ENCODE data around the gene MYH10.

Gene MYH10

DNA sequence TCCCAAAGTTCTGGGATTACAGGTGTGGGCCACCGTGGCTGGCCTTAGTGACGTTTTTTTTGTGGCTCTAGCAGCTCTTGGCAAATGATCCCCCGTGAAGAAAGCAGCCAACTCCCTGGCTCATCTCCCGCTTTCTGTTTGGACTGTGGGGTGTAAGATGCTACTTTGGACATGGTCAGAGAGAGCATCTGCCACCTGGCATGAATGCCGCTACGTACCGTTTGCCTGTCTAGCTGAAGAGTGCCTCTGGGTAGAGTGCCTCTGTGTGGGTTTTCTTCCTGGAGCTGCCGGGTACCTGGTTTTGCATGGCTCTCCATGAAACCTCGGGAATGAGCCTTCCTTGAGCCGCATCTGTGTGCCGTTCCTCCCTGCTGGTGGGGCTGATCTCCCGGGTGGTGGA is 160.6 kb downstream of the MYH10 start:
- no peak for DNase-seq

DNA sequence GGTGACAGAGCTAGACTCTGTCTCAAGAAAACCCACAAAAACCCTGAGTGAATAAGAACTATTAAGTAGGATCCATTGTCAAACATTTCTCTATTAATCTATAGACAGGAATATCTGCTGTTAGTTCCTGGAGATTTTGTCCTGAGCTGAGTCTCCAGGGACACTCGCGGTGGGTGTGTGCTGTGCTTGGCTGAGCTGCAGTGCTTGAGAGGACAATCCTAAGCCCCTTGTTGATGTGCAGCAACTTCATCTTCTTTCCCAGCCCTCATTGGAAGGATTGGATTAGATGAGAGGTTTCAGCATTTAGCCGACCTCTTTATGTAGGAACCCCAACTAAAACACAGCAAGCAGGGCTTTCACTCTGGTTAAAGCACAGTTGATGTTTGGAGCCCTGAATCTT is 161.5 kb downstream of the MYH10 start:
- DNase-seq, result no peak

DNA sequence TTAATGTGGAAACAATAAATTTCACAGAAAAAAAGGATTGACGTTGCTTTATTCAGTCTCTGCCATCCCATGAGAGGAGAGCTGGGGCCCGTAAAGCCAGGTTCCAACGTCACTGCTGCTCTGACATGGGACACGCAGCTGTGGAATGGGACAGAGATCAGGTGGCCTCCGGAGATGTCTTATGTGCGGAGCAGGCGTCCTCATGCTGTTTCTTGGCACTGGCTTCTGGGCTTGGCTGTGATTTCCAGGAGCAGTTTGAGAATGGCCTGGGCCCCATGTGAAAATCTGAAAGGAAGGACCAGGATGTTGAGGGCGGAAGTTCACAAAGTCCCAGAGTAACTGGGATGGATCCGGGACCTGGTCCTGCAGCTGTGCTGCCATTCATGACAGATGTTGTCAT is 162.4 kb downstream of the MYH10 start:
- no peak for DNase-seq

DNA sequence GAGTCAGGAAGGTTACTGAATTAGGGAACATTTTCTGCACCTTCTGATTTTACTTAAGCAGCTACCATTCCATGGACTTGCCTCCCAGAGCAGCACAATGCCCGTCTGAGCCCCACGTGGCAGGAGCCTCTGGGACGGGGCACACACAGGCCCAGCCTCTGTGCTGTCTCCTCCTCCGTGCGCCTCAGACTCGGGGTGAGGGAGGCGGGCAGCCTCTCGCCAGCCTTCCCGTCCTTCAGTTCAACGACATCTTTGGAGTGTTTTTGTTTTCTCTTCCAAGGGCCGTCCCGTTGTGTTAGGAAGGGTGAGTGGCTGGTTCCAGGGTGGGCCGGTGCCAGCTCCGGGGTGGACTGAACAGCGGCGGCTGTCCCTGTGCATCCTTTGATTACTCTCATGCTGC is 163.0 kb downstream of the MYH10 start:
- DNase-seq, result no peak

DNA sequence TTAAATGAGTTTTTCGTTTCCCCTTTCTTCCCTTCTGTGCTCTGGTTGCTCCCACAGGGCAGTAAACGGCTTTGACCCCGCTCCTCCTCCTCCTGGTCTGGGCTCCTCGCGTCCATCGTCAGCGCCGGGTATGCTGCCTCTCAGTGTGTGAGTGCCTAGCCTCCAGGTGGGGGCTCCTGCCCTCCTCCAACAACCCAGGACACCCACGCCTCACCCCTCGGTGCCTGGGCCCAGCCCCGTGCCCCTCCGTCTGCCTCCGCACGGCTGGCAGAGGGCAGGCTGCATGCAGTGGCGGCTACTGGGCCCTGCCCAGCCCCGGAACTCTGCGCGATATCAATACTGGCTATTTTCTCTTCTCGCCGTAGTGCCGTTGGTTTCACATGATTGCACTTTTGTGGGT is 163.7 kb downstream of the MYH10 start:
- DNase-seq, result no peak

DNA sequence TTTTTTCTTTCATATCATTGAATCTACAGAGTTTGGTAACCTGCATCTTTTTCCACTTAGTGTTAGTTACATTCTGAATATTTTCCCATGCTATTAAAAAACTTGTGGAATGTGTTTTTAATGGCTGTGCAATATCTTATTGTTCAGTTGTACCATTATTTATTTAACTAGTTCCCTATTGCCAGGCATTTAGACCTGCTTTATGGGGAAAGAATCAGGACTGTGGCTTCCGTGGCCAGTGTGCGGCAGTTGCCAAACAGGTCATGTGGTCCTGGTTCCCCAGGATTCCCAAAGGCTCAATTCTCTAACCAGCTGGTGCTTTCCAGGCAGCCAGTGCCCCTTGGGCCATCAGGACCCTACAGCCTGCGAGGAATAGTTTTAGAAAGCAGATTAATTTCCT is 164.1 kb downstream of the MYH10 start:
- DNase-seq, result no peak

DNA sequence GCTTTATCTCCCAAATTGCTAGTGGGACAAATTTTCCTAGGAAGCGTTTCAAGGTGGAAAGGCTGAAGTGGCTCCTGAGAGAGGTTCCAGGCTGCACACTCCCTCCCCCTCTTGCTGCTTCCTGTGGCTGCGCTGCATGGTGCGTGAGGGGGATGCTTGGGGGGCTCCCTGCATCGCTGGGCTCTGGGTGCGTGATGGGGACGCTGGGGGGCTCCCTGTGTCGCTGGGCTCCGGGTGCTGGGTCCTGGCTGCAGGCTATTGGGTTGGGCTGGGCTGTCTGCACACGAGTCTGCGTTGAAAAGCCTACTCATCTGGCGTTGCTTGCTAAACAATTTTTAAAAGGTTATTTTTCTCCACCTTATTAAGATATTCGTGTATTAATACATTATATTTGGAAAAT is 164.8 kb downstream of the MYH10 start:
- DNase-seq, result no peak

DNA sequence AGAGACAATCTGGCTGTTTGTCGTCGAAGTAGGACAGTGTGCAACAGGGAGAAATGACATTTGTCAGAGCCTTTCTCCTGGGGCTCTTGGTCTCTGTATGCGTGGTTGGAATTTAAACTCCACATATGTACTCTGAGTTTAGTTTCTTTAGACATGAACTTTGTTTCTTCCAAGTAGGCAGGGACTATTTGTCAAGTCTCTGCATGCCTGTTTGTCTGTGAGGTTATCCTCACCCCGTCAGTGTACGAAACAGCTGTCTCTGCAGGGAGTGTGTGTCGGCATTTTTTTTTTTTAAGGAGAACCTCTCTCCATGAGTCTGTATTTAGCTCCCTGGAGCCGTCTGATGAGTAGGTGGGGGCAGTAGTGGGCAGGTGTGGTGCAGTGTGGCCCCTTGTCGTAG is 165.2 kb downstream of the MYH10 start:
- no peak for DNase-seq

DNA sequence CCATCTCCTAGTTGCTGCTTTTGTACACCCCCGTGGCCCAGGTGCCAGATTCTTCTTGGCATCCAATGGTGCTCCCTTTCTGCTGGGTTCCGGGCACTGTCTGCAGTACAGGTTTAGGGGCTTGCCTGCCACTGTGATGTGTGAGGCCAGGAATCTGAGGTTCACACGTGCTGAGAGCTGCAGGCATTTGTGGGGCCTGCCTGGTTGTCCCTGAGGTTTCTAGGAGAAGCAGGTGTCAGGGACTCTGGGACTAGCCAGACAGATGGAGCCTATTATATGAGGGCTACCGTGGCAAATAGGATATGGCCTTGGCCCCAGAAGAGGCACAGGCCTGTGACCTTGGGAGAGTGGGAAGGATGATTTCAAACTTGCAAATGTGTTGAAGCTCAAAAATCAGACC is 165.6 kb downstream of the MYH10 start:
- DNase-seq, result no peak

DNA sequence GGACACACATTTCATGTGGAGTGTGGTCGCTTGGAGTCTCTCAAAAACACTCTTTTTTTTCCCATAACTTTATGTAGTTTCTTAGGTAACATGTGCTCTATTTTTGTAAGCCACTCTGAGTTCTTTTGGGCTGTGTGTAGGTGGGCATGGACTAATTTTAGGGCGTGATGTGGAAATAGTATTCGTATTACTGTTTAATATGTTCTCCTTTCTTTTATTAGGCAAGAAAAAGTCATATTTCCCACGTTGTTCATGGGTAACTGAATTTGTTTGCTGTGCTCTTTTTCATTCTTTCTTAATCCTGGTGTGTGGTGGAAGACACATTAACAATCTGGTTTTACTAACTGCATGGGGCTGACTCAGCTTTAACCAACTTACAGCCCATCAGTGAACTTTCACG is 167.4 kb downstream of the MYH10 start:
- DNase-seq, result no peak

DNA sequence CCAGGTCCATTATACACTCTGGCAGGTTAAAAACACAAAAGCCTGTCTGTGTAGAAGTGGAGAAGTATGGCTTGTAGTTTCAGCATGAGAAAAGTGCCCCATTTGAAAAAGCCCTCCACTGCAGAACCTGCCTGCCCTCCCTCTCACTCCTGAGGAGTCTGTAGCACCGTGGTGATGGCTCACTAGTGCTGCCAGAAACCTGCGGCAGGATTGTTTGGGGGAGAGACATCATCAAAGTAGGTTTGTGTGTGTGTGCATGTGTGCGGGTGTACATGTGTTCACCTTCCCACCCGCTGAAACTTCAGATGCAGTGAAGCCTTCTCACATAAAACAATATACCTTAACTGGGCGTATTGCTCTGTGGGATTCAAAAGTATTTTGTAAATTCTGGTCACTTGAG is 168.0 kb downstream of the MYH10 start:
- DNase-seq, result no peak

DNA sequence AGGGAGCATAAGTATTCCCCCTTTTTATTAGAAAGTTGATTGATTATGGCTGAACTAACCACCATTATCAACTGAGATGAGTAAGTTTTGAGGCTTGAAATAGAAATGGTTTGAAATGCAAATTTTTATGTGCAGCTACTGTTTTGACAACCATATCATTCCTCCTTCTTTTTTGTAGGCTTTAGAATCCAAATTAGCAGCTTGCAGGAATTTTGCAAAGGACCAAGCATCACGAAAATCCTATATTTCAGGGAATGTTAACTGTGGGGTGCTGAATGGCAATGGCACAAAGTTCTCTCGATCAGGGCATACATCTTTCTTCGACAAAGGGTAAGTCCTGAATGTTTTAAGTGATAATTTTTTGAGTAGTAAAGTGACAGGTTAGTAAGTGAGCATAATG is 170.7 kb downstream of the MYH10 start:
- DNase-seq, result no peak

DNA sequence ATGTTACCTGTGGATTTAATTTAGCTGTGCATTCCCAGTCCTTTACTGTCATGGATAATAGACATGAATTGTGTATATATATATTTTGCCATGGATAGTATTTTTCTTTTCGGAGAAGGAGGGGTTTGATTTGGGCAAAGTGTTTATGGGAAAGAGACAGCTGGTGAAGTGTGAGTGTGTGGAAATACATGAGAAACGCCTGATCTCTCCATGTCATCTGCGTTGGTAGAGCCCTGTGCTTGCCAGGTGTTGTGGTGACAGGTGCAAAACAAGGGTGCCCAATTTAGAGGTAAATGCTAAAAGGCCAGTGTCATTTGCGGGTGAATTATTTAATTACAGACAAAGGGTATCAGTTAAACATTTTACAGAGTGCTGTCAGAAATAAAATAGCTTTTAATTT is 171.4 kb downstream of the MYH10 start:
- DNase-seq, result no peak

DNA sequence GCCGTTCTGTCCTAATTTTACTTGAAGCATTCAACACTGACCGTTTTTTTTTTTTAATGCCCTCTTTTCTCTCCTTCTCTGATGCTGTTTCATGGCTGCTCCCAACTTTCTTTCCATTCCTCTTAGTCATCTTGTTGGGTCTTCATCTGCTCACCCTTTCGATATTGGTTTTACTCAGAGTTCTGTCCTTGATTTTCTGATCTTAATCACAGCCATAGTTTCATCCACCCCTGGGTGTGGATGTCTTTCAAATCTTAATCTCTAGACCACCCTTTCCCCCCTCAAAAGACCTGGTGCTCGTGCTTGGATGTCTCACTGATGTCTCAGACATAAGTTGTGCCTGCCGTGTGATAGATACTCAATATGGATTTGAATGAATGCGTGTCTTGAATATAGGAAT is 172.4 kb downstream of the MYH10 start:
- no peak for DNase-seq

DNA sequence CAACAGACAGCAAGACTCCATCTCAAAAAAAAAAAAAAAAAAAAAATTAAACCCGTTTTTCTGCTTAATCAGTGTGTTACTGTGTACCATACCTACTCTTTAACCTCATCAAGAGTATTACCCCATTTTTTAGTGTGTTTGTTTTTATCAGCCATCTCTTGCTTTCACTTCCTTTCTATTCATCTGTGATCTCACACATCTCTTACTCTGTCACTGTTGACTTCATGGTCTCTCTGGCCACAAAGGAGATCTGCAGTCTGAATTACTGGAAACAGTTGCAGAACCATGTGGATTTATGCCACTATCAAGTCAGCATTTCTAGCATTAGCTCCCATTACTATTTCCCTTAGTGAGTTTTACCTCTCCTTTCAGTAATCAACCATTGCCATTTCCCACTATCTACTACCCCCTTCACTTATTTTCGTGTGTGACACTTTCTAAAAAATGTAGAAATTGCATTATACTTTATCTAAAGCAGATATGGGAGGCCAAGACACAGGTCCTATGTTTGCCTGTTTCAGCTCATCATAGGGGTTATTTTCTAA is 174.8 kb downstream of the MYH10 start:
- DNase-seq, result no peak

DNA sequence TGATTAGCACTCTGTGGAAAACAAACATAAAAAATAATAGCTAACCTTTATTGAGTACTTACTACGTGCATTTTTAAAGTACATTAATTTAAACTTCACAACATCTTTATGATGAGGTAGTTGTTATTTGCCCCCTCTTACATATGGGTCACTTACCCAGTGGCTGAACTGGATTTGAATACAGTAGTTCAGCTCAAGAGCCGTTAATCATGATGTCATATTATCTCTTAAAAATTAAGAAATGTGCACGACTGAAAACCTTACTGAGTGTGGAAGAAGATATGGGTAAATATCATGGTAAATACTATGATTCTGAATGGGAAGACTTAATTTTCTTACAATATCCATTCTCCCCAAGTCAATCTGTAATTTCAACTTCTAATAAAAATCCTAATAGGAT is 177.2 kb downstream of the MYH10 start:
- no peak for DNase-seq

DNA sequence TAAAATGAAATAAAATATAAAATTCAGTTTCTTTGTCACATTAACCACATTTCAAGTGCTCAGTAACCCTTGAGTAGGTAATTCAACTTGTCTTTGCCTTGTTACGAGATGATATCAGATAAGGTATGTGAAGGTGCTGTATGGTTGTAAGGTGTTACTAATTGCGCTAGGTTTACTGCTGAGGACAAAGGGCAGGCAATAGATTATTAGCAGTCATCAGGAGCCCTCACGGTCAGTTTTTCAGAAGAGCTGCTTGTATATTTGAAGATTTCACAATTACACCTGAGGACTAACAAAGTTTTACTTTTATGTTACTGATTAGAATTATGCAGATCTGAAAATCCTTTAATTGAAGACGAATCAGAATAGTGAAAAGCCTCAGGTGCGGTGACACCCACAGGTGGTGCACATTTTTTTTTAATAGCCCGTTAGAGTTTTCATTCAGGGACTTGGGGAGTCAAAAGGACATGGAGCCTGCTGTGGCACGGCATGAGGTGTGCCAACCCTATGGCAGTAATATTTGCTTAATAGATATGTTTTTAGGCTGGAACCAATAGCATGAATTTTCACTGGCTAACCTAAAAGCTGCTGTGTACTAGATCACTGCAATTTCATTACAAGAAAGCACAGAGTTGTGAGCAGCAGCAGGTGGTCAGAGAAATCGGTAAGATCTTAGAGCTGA is 178.5 kb downstream of the MYH10 start:
- no peak for DNase-seq

DNA sequence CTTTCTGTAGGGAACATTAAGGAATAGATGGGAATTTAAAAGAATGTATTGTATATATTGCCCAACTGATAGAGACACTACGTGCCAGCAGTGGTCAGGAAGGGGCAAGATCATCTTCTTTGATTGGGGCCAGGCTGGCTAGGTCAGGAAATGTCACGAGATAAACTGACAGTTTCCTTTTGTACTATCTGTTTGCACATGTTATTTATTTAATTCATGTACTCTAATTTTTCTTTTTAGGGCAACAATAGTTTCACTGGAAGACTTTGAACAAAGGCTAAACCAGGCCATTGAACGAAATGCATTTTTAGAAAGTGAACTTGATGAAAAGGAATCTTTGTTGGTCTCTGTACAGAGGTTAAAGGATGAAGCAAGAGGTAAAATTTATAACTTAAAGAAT is 182.2 kb downstream of the MYH10 start:
- no peak for DNase-seq

DNA sequence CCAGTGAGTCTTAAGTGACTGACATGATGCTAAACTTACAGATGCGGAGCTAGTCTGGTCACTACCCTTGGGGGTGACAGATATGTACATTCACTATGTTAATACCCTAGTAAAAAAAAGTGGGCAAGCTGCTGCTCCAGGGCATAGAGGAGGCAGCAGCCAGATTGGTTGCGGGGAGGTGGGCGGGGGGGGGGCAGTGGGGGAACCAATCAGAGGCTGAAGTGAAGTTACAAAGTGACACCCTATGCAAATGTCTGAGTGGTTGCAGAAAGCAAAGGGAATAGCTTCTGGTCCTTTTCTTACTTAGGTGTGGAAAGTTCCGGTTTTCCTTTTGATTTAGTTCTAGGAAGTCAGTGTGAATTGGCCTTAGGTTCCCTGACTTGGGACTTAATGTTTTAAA is 182.7 kb downstream of the MYH10 start:
- DNase-seq, result no peak

DNA sequence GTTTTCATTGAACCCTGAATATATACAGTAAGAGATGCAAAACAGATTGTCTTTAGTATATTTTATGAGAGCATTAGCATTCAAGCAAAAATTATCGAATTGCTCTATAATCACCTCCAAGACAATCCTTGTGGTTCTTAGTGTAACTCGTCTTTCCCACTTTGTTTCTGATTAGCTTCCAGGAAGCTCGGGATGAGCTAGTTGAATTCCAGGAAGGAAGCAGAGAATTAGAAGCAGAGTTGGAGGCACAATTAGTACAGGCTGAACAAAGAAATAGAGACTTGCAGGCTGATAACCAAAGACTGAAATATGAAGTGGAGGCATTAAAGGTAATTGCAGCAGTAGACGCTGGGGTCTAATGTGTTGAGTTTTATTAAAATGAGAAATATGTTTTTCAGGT is 185.0 kb downstream of the MYH10 start:
- DNase-seq, result no peak

DNA sequence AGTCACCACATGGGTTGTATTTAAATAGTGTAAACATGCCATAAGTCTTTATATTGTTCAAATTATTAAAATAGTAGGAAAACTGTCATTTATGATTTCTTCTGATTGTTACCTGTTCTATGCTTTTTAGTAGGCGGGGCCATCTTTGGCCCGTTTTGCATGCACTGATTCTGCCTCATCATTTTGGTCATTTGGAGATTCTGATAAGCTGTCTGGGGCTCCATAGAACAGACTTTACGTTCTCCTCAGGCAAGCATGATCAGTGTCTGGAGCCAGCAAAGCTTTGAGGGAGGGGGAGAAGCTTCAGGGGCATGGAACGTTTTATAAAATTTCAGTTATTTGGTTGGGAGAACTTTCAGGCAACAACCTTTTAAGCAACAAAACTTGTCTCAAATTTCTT is 186.0 kb downstream of the MYH10 start:
- no peak for DNase-seq

DNA sequence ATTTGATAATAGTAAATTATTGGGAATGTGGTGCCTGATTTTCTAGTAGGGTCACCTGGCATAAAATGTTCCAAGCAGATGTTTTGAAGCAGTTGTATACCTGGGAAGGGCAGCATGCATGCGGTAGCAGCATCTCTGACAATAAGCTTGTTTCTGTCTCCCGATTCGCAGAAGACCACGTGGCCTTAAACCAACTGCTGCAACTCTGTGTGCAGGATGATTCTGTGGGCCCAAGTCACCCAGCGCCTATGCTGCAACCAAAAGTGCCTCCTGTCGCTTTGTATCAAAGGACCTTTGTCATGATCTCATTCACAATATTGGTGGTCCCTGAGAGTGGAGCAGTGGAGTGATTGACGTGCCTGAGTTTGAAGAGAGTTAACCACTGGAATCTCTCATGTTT is 186.8 kb downstream of the MYH10 start:
- no peak for DNase-seq

DNA sequence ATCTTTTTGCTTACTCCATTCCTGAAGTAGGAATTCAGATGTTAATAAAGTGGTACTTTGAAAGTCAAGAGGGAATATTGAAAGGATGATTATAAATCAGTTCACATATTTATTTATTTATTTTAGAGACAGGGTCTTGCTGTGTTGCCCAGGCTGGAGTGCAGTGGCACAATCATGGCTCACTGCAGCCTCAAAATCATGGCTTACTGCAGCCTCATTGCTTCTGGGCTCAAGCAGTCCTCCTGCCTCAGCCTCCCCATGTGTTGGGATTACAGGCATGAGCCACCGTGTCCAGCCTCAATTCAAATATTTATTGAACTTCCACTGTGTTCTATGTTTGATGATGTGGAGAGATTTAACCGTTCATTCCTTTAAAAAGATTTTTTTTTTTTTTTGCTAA is 188.2 kb downstream of the MYH10 start:
- DNase-seq, result no peak

DNA sequence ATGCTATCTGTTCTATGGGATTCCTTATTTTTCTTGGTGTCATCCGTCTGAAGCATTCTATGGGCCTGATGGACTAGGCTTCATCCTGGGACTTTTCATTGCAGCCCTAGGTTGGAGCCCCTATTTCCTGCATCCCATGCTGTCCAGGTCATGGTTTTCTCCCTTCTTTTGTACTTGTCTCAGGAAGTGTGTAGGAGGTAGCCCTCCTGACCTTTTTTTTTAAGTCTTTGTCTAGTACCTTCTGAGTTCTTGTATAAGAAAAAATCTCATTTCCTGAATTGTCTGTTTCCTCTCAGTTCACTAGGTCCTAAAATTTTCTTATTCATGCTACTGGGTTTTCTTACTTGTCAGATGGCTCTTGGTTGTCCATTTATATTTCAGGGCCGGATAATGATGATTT is 188.8 kb downstream of the MYH10 start:
- no peak for DNase-seq

DNA sequence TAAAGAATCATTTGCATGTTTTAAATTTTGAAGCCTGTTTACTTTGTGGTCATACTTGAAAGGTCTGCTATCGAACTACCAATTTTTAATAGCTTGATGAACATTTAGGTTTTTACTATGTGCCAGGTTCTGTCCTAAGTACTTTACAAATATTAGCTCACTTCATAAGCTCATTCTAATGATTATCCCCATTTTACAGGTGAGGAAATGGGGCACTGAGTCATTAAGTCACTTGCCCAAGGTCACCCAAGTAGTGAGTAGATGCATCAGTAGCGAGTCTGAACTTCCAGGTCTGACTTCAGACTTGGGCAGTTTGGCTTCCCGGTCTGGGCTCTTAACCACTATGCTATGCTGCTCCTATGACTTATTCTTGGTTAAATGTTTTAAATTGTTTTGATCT is 190.8 kb downstream of the MYH10 start:
- no peak for DNase-seq

DNA sequence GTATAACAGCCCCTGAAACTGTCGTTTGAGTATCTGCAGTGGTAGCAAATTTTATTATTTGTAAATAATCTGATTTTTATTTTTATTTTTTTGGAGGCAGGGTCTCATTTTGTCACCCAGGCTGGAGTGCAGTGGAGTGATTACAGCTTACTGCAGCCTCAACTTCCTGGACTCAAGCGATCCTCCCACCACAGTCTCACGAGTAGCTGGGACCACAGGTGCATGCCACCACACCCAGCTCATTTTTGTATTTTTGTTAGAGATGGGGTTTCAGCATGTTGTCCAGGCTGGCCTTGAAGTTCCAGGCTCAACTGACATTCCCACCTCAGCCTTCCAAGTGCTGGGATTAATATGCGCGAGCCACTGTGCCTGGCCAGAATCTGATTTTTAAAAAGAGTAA is 192.1 kb downstream of the MYH10 start:
- no peak for DNase-seq

Data from activated CD4-positive, alpha-beta T cell treated with anti-CD3 and anti-CD28 coated beads for 48 hours (primary cell).